Measurements from ENCODE around the gene SLC16A4. TPM values are rescaled to one million over a fixed set of nuclear protein-coding genes. Genes with fewer than 3 reads are reported as not detected.

Gene SLC16A4
- total and polyA plus RNA-seq, 8 donors: 0.89 to 11.1 (median 2.6) TPM; not detected in 1

- no peaks in the 10 kb centered on the region for H3K9me3 ChIP-seq
- H3K4me3 ChIP-seq: no peak overlapping the region
- H3K27ac ChIP-seq: no peak overlapping the region
- H3K36me3 ChIP-seq: no peaks in the 10 kb centered on the region
- DNase-seq: no peak
- 62 to 73% (median 68%) methylated on average over 2 of the region's 2 CpGs for WGBS, 5 donors
- no peaks in the 10 kb centered on the region for H3K27me3 ChIP-seq
- no peak for TF ChIP-seq EP300 (IDR thresholded peaks at IDR 0.05)
- TF ChIP-seq POLR2AphosphoS5 (IDR thresholded peaks at IDR 0.05): no peak
- TF ChIP-seq CTCF (IDR thresholded peaks at IDR 0.05): no peak
- no peak for TF ChIP-seq POLR2A (IDR thresholded peaks at IDR 0.05)
- H3K4me1 ChIP-seq: no peaks in the 10 kb centered on the region
- intact Hi-C loops (cut with DNase I; ENCODE audit: low total_unique reads): no loop called here
Measured at GRCh38 chr1:110321045-110321444, 69.8 kb downstream of the SLC16A4 start.

GRCh38 chr1:110320168-110320518, 70.7 kb downstream of the SLC16A4 start:
- Histone ChIP-seq H3K4me1 (no peaks in the 10 kb centered on the region), H3K27me3 (no peaks in the 10 kb centered on the region), H3K36me3 (no peaks in the 10 kb centered on the region), H3K4me3 (no peak overlapping the region), H3K27ac (peak overlapping the region in 3 of 5 donors; percentile 31 to 66 (median 46)), H3K9me3 (no peaks in the 10 kb centered on the region)
- TF ChIP-seq CTCF (IDR thresholded peaks at IDR 0.05): no peak
- TF ChIP-seq POLR2AphosphoS5 (IDR thresholded peaks at IDR 0.05): no peak
- TF ChIP-seq POLR2A (IDR thresholded peaks at IDR 0.05): no peak
- TF ChIP-seq EP300 (IDR thresholded peaks at IDR 0.05): no peak
- 64 to 78% (median 74%) methylated on average over 1 of the region's 1 CpG for WGBS, 5 donors
- intact Hi-C loops (cut with DNase I; ENCODE audit: low total_unique reads): no loop called here
- DNase-seq: no peak

- no peak for TF ChIP-seq POLR2AphosphoS5 (IDR thresholded peaks at IDR 0.05)
- no peak overlapping the region for H3K4me3 ChIP-seq
- no peak for DNase-seq
- intact Hi-C loops (cut with DNase I; ENCODE audit: low total_unique reads): loop anchor here (10.0 kb wide), 1 partner anchor 145 kb away; no protein-coding TSS in a partner anchor
- H3K9me3 ChIP-seq: no peaks in the 10 kb centered on the region
- no peaks in the 10 kb centered on the region for H3K27me3 ChIP-seq
- H3K4me1 ChIP-seq: no peaks in the 10 kb centered on the region
- 44 to 74% (median 60%) methylated on average over 4 of the region's 4 CpGs for WGBS, 5 donors
- peak overlapping the region in 3 of 5 donors; percentile 31 to 66 (median 46) for H3K27ac ChIP-seq
- no peaks in the 10 kb centered on the region for H3K36me3 ChIP-seq
Measured at GRCh38 chr1:110319332-110320167, 71.3 kb downstream of the SLC16A4 start.

- Histone ChIP-seq H3K27ac (no peak overlapping the region), H3K36me3 (no peaks in the 10 kb centered on the region), H3K9me3 (no peaks in the 10 kb centered on the region), H3K27me3 (no peaks in the 10 kb centered on the region), H3K4me3 (no peak overlapping the region), H3K4me1 (no peaks in the 10 kb centered on the region)
- intact Hi-C loops (cut with DNase I; ENCODE audit: low total_unique reads): loop anchor here (10.0 kb wide), 1 partner anchor 147 kb away; no protein-coding TSS in a partner anchor
- no peak for DNase-seq
- TF ChIP-seq CTCF (IDR thresholded peaks at IDR 0.05): no peak
- no peak for TF ChIP-seq EP300 (IDR thresholded peaks at IDR 0.05)
- TF ChIP-seq POLR2AphosphoS5 (IDR thresholded peaks at IDR 0.05): no peak
- no peak for TF ChIP-seq POLR2A (IDR thresholded peaks at IDR 0.05)
- WGBS, 5 donors: 79 to 85% (median 81%) methylated on average over 4 of the region's 4 CpGs
Measured at GRCh38 chr1:110318046-110318445, 72.8 kb downstream of the SLC16A4 start.

GRCh38 chr1:110316735-110317134, 74.1 kb downstream of the SLC16A4 start:
- no peaks in the 10 kb centered on the region for H3K36me3 ChIP-seq
- H3K9me3 ChIP-seq: no peaks in the 10 kb centered on the region
- peaks cover 7 to 10% (median 8%) of the 10 kb centered on the region in 4 donors for H3K4me1 ChIP-seq
- 75 to 86% (median 80%) methylated on average over 2 of the region's 2 CpGs for WGBS, 5 donors
- H3K27me3 ChIP-seq: no peaks in the 10 kb centered on the region
- no peak for TF ChIP-seq POLR2AphosphoS5 (IDR thresholded peaks at IDR 0.05)
- no peak for TF ChIP-seq POLR2A (IDR thresholded peaks at IDR 0.05)
- no peak for TF ChIP-seq EP300 (IDR thresholded peaks at IDR 0.05)
- TF ChIP-seq CTCF (IDR thresholded peaks at IDR 0.05): no peak
- H3K4me3 ChIP-seq: no peak overlapping the region
- no peak overlapping the region for H3K27ac ChIP-seq
- DNase-seq: no peak
- intact Hi-C loops (cut with DNase I; ENCODE audit: low total_unique reads): loop anchor here (10.0 kb wide), 1 partner anchor 148 kb away; no protein-coding TSS in a partner anchor

Data from stomach (tissue), 9 donors.